K562 (cell line): Measurements from ENCODE around the gene ZFP57. TPM values are rescaled to one million over a fixed set of nuclear protein-coding genes. Genes with fewer than 3 reads are reported as not detected.

Experiments used
- ATAC-seq: fragments of 200-7000 bp; cut with Tn5 transposase; 3 replicates; pipeline ENCODE4 v1.9.1; 2020; ENCODE audit warnings: moderate library complexity
- BruUV-seq: library from RNA; stranded (reverse); fragments of 400-500 nt; replicated peaks from 2 replicates; lab custom pipeline; 2021; lab: Mats Ljungman, UMichigan
- CTCF ChIA-PET: fragments of 300-600 bp; formaldehyde crosslinking; extraction: SDS; loops from one replicate; lab custom pipeline; 2021; ENCODE audit warnings: low intra/inter-chr PET ratio; lab: Yijun Ruan, JAX
- POLR2A ChIA-PET: fragments of 300-600, 350-650 bp; sonication (Branson Sonifier 250); formaldehyde crosslinking; extraction: SDS; loops from one replicate; lab custom pipeline; 2021; ENCODE audit warnings: antibody characterized with exemption, inconsistent platforms; lab: Yijun Ruan, JAX
- DNase-seq, 4 experiments: peaks; one replicate each; pipeline versions ENCODE4 v3.0.0 to v3.0.0-alpha.2; 2011 to 2018; ENCODE audit warnings: low spot score in 3 of 4, mixed read lengths in 3 of 4; ENCODE audit errors: extremely low read depth in 1 of 4
- FAIRE-seq: peaks from 2 replicates; lab custom pipeline; 2011; peaks lifted over from hg19 to GRCh38; lab: Jason Lieb, UNC
- H2AFZ ChIP-seq: 2 replicates; pipeline ENCODE4 v1.6.0; 2011; ENCODE audit warnings: low read depth, low read length, control low read depth, inconsistent platforms
- H3K27ac ChIP-seq: fragments of 200-600 bp; 3 replicates; pipeline ENCODE4 v1.8.0; 2011; ENCODE audit warnings: low read depth, mild to moderate bottlenecking, control low read depth, inconsistent platforms, low read length, moderate library complexity, mixed read lengths; ENCODE audit errors: extremely low read depth
- H3K27me3 ChIP-seq, 2 experiments: fragments of 300-600 bp in 1 of 2; 2 replicates in 1 of 2; 3 replicates in 1 of 2; pipeline versions ENCODE4 v1.6.0 to v1.8.0; 2011; ENCODE audit warnings: inconsistent platforms in 2 of 2, low read length in 2 of 2, mild to moderate bottlenecking in 1 of 2, mixed read lengths in 1 of 2, moderate library complexity in 1 of 2; ENCODE audit not compliant: control insufficient read depth in 2 of 2, insufficient read depth in 2 of 2
- H3K36me3 ChIP-seq: fragments of 300-600 bp; 3 replicates; pipeline ENCODE4 v1.8.0; 2011; ENCODE audit warnings: mild to moderate bottlenecking, low read length, inconsistent platforms; ENCODE audit not compliant: control insufficient read depth, insufficient read depth
- H3K4me1 ChIP-seq, 2 experiments: fragments of 200-600 bp in 1 of 2; replicated peaks in 1 of 2; 2 replicates in 1 of 2; 3 replicates in 1 of 2; pipeline versions ENCODE4 v1.5.1 to v1.8.0; 2011; ENCODE audit warnings: inconsistent platforms in 2 of 2, low read length in 2 of 2, mild to moderate bottlenecking in 1 of 2, mixed read lengths in 1 of 2, moderate library complexity in 1 of 2; ENCODE audit not compliant: control insufficient read depth in 2 of 2, insufficient read depth in 2 of 2
- H3K4me2 ChIP-seq: 2 replicates; pipeline ENCODE4 v1.6.1; 2011; ENCODE audit warnings: low read length, control low read depth, inconsistent platforms, mixed read lengths; ENCODE audit not compliant: insufficient read depth
- H3K4me3 ChIP-seq: fragments of 200-600 bp; sonication (generic), shearing (Covaris generic); 2 replicates; pipeline ENCODE4 v1.5.1; 2016; ENCODE audit warnings: control low read depth, inconsistent platforms
- H3K79me2 ChIP-seq: fragments of 200-600 bp; 3 replicates; pipeline ENCODE4 v1.8.0; 2011; ENCODE audit warnings: low read length, inconsistent platforms; ENCODE audit not compliant: control insufficient read depth, insufficient read depth
- H3K9ac ChIP-seq, 2 experiments: 2 replicates each; pipeline versions ENCODE4 v1.6.0 to v1.6.1; 2011; ENCODE audit warnings: low read depth in 2 of 2, low read length in 2 of 2, control low read depth in 1 of 2, inconsistent platforms in 1 of 2, mild to moderate bottlenecking in 1 of 2, mixed read lengths in 1 of 2; ENCODE audit not compliant: insufficient read depth in 1 of 2
- H3K9me1 ChIP-seq: one replicate; pipeline ENCODE4 v1.6.0; 2011; ENCODE audit warnings: inconsistent platforms, mild to moderate bottlenecking, low read length, moderate library complexity; ENCODE audit not compliant: control insufficient read depth, insufficient read depth
- H3K9me3 ChIP-seq: replicated peaks from 2 replicates; pipeline ENCODE4 v1.5.1; 2011; ENCODE audit warnings: low read depth, low read length, inconsistent platforms; ENCODE audit not compliant: control insufficient read depth, insufficient read depth
- H4K20me1 ChIP-seq: replicated peaks from 2 replicates; pipeline ENCODE4 v1.6.1; 2011; ENCODE audit warnings: low read length, inconsistent platforms, mixed read lengths; ENCODE audit not compliant: control insufficient read depth, insufficient read depth
- DNMT1 ChIP-seq: fragments of 450-650 bp; IDR thresholded peaks from 2 replicates; pipeline ENCODE4 v1.6.1; 2016; ENCODE audit warnings: antibody characterized with exemption, mild to moderate bottlenecking
- ELK1 ChIP-seq: sonication (generic); formaldehyde crosslinking; IDR thresholded peaks from 2 replicates; pipeline ENCODE4 v1.8.1; 2022; ENCODE audit warnings: missing genetic modification reagents
- HMG20A ChIP-seq: fragments of 450-650 bp; formaldehyde crosslinking; conservative IDR thresholded peaks from 2 replicates; pipeline ENCODE4 v1.4.0; 2020; ENCODE audit warnings: mild to moderate bottlenecking, mixed read lengths
- MAFG ChIP-seq: fragments of 450-650 bp; conservative IDR thresholded peaks from 2 replicates; pipeline ENCODE4 v1.6.1; 2016; ENCODE audit warnings: missing genetic modification characterization, missing compliant biosample characterization
- NFE2L1 ChIP-seq: fragments of 450-650 bp; IDR thresholded peaks from 2 replicates; pipeline ENCODE4 v1.6.1; 2016; ENCODE audit warnings: missing genetic modification characterization, low read depth, mild to moderate bottlenecking, missing compliant biosample characterization, moderate library complexity, borderline replicate concordance
- RAD21 ChIP-seq, 2 experiments: fragments of 250-450 bp in 1 of 2; fragments of 450-650 bp in 1 of 2; sonication (Bioruptor Pico) in 1 of 2; formaldehyde crosslinking in 1 of 2; IDR thresholded peaks in 1 of 2; conservative IDR thresholded peaks in 1 of 2; 2 replicates each; pipeline versions ENCODE4 v1.4.0 to v1.8.0; 2020 to 2022; ENCODE audit warnings: mild to moderate bottlenecking in 2 of 2, moderate library complexity in 1 of 2
- RBM22 ChIP-seq: fragments of 200-400 bp; formaldehyde crosslinking; IDR thresholded peaks from 2 replicates; pipeline ENCODE4 v1.6.1; 2018; ENCODE audit warnings: low read length, low read depth; ENCODE audit not compliant: poor library complexity, severe bottlenecking
- SAFB ChIP-seq: fragments of 200-400 bp; formaldehyde crosslinking; IDR thresholded peaks from 2 replicates; pipeline ENCODE4 v1.6.1; 2017; ENCODE audit warnings: low read depth, low read length, borderline replicate concordance
- TCF7 ChIP-seq: sonication (generic); IDR thresholded peaks from 2 replicates; pipeline ENCODE4 v1.6.1; 2016; ENCODE audit warnings: antibody characterized with exemption, borderline replicate concordance
- TRIM28 ChIP-seq: fragments of 450-650 bp; IDR thresholded peaks from 2 replicates; pipeline ENCODE4 v1.6.1; 2017
- ZBTB1 ChIP-seq: sonication (generic); formaldehyde crosslinking; IDR thresholded peaks from 2 replicates; pipeline ENCODE4 v1.8.1; 2023; ENCODE audit warnings: missing genetic modification reagents, low read depth, mild to moderate bottlenecking, borderline replicate concordance
- ZFX ChIP-seq: sonication (generic); formaldehyde crosslinking; IDR thresholded peaks from 2 replicates; pipeline ENCODE4 v1.8.0; 2022; ENCODE audit warnings: mild to moderate bottlenecking, missing genetic modification reagents, moderate library complexity
- ZNF316 ChIP-seq: fragments of 450-650 bp; IDR thresholded peaks from 2 replicates; pipeline ENCODE4 v1.6.1; 2016
- ZNF384 ChIP-seq: IDR thresholded peaks from 2 replicates; pipeline ENCODE4 v1.6.1; 2012; ENCODE audit warnings: low read depth, low read length, improper control_type of control experiment
- ZNF584 ChIP-seq: fragments of 200-800 bp; sonication (Bioruptor generic); IDR thresholded peaks from 2 replicates; pipeline ENCODE4 v1.6.1; 2016; ENCODE audit warnings: low read depth, mild to moderate bottlenecking, missing genetic modification characterization, missing compliant biosample characterization
- WGBS: fragments of 100-300 bp; shearing (Covaris generic); methylation state at CpG from one replicate; pipeline ENCODE4 v1.1.6; 2016; ENCODE audit warnings: low coverage, mixed read lengths; ENCODE audit not compliant: insufficient coverage; ENCODE audit errors: missing lambda C conversion rate; 5-methylcytosine and 5-hydroxymethylcytosine counted together
- in situ Hi-C: fragments of 300-500 bp; cut with MboI; formaldehyde crosslinking; loops from 4 replicates; pipeline ENCODE4 v1.15.0; 2018; ENCODE audit warnings: inconsistent platforms, mixed read lengths
- intact Hi-C: fragments of 100-400 bp; cut with micrococcal nuclease; formaldehyde crosslinking; loops from 2 replicates; pipeline ENCODE4 v1.14.2; 2022
- polyA plus RNA-seq, 8 experiments: library from polyadenylated mRNA; depleted of rRNA in 4 of 8; stranded (reverse) in 5 of 8; unstranded in 3 of 8; fragments of >200 nt; fragmentation: Nextera tagmentation in 2 of 8; fragmentation: Illumina TruSeq in 1 of 8; extraction: Ambion mirVana in 2 of 8; extraction: Trizol in 1 of 8; gene quantifications; 2 replicates each; pipeline versions ENCODE4 v1.2.1 to v1.2.3, GENCODE V29; 2011 to 2014; ENCODE audit warnings: inconsistent platforms in 1 of 8, missing spikeins in 1 of 8
- total RNA-seq, 7 experiments: library from RNA; depleted of rRNA in 6 of 7; stranded (reverse); fragments of >200 nt in 6 of 7; fragmentation: Illumina TruSeq in 2 of 7; extraction: Trizol in 2 of 7; gene quantifications; 2 replicates each; pipeline versions ENCODE4 v1.2.1 to v1.2.3, GENCODE V29; 2011 to 2021; ENCODE audit warnings: low replicate concordance in 1 of 7

The ZFP57 gene
- total and polyA plus RNA-seq, 9 of the 15 experiments (the other 6 are each of a cell fraction or from before 2014, with no cell fraction given), result 0.04 to 0.28 (median 0.13) TPM

GRCh38 chr6:29728875-29729270 lies 47.9 kb upstream of the ZFP57 start (continued):
- TF ChIP-seq ZNF384 (no peak), RAD21 (CRISPR knock-in tag; conservative IDR thresholded peaks at IDR 0.05 in 1 of 2, IDR thresholded peaks at IDR 0.05 in 1 of 2) (no peak), TRIM28 (no peak), SAFB (no peak), ZFX (CRISPR knock-in tag) (no peak), ZBTB1 (CRISPR knock-in tag) (no peak), HMG20A (CRISPR knock-in tag) (no peak)

- CTCF ChIA-PET, result no interaction called here
These were observed 47.4 kb upstream of the ZFP57 start for GRCh38 chr6:29728173-29728874.

More at GRCh38 chr6:29728173-29728874, 47.4 kb upstream of the ZFP57 start:
- Histone ChIP-seq H3K27ac (no peak overlapping the region), H3K9me1 (no peaks in the 10 kb centered on the region), H3K4me3 (no peak overlapping the region), H3K4me2 (no peak overlapping the region), H3K36me3 (no peaks in the 10 kb centered on the region), H3K79me2 (no peaks in the 10 kb centered on the region), H4K20me1 (no peaks in the 10 kb centered on the region), H3K9me3 (no peaks in the 10 kb centered on the region), H2AFZ (no peak overlapping the region), H3K4me1 (peaks cover 0 to 9% of the 10 kb centered on the region in 2 experiments; a peak in 2 of 5 replicates), H3K27me3 (peaks cover 2 to 32% of the 10 kb centered on the region in 2 experiments; a peak in 2 of 5 replicates), H3K9ac (no peak overlapping the region)
- FAIRE-seq (no peak), DNase-seq (no peak)
- 11% methylated on average over 3 of the region's 3 CpGs for WGBS
- BruUV-seq, result no TSS peak
- POLR2A ChIA-PET, result interaction anchor here (0.7 to 1.1 kb wide), 2 partner anchors 9 to 15 kb away, joined by 3 read pairs; no protein-coding TSS in a partner anchor
- intact Hi-C loops, result no loop called here
- TF ChIP-seq ELK1 (CRISPR knock-in tag), result no peak
- TF ChIP-seq ZNF316, result peak; percentile 17; the same call in 1 of the 2 replicates
- TF ChIP-seq DNMT1, result no peak
- no peak for TF ChIP-seq RBM22
- TF ChIP-seq MAFG (tag), result peak; percentile 58; the same call in 1 of the 2 replicates
- no peak for TF ChIP-seq TCF7
- 0 out of 2 replicates have a peak, but pooled peaks have one; percentile 11 for TF ChIP-seq NFE2L1 (tag)
- TF ChIP-seq ZNF584, result no peak
- TF ChIP-seq, all 486 proteins: peak for 3
- in situ Hi-C loops, result loop anchor here (25.0 kb wide), 1 partner anchor 109 kb away; the partner anchor contains the start of gene HLA-G
- ATAC-seq, result no peak
